SK-N-SH (cell line): ENCODE results near the gene DGKD. TPM values are rescaled to one million over a fixed set of nuclear protein-coding genes. Genes with fewer than 3 reads are reported as not detected.

Experiments
- CTCF ChIA-PET: fragments of 300-600, 350-600 bp; formaldehyde crosslinking; extraction: SDS; loops from one replicate; lab custom pipeline; 2021; lab: Yijun Ruan, JAX
- POLR2A ChIA-PET: fragments of 350-600 bp; sonication (Branson Sonifier 250); formaldehyde crosslinking; extraction: SDS; loops from one replicate; lab custom pipeline; 2020; ENCODE audit warnings: antibody characterized with exemption, inconsistent platforms; lab: Yijun Ruan, JAX
- DNase-seq: peaks from one replicate; pipeline ENCODE4 v3.0.0; 2012
- H2AFZ ChIP-seq: fragments of 200-600 bp; sonication (generic); 2 replicates; pipeline ENCODE4 v1.8.1; 2016; ENCODE audit warnings: antibody characterized with exemption, mild to moderate bottlenecking, low read depth
- H3F3A ChIP-seq: fragments of 200-600 bp; sonication (generic); replicated peaks from 2 replicates; pipeline ENCODE3; 2016; ENCODE audit warnings: antibody characterized with exemption, mild to moderate bottlenecking; ENCODE audit not compliant: insufficient read depth
- H3K27ac ChIP-seq, 2 experiments: fragments of 200-500 bp in 1 of 2; fragments of 200-600 bp in 1 of 2; sonication (Bioruptor generic) in 1 of 2; sonication (generic), shearing (Covaris generic) in 1 of 2; 2 replicates each; pipeline versions ENCODE4 v1.5.1 to v1.6.1; 2014 to 2016; ENCODE audit warnings: low read depth in 2 of 2, inconsistent platforms in 1 of 2, low read length in 1 of 2, mild to moderate bottlenecking in 1 of 2, mixed read lengths in 1 of 2
- H3K27me3 ChIP-seq: fragments of 200-600 bp; sonication (generic), shearing (Covaris generic); 2 replicates; pipeline ENCODE4 v1.6.1; 2016; ENCODE audit warnings: mixed run types; ENCODE audit not compliant: insufficient read depth
- H3K36me3 ChIP-seq, 2 experiments: fragments of 200-500 bp in 1 of 2; fragments of 200-600 bp in 1 of 2; sonication (Bioruptor generic) in 1 of 2; sonication (generic) in 1 of 2; replicated peaks in 1 of 2; 2 replicates each; pipeline versions ENCODE3 to v1.5.1; 2014 to 2016; ENCODE audit warnings: low read length in 1 of 2, mild to moderate bottlenecking in 1 of 2; ENCODE audit not compliant: insufficient read depth in 2 of 2, control insufficient read depth in 1 of 2
- H3K4me1 ChIP-seq, 2 experiments: fragments of 200-500 bp in 1 of 2; fragments of 200-600 bp in 1 of 2; sonication (Bioruptor generic) in 1 of 2; sonication (generic), shearing (Covaris generic) in 1 of 2; 2 replicates each; pipeline versions ENCODE4 v1.5.1 to v1.6.1; 2014 to 2016; ENCODE audit warnings: low read depth in 1 of 2, low read length in 1 of 2, mixed run types in 1 of 2; ENCODE audit not compliant: insufficient read depth in 2 of 2, control insufficient read depth in 1 of 2
- H3K4me2 ChIP-seq: fragments of 200-600 bp; sonication (generic), shearing (Covaris generic); 2 replicates; pipeline ENCODE4 v1.6.1; 2017; ENCODE audit warnings: mixed run types
- H3K4me3 ChIP-seq, 2 experiments: fragments of 200-500 bp in 1 of 2; fragments of 200-600 bp in 1 of 2; sonication (Bioruptor generic) in 1 of 2; sonication (generic), shearing (Covaris generic) in 1 of 2; 2 replicates each; pipeline versions ENCODE4 v1.5.1 to v1.8.1; 2014 to 2016; ENCODE audit warnings: low read depth in 2 of 2, inconsistent platforms in 1 of 2, low read length in 1 of 2, mild to moderate bottlenecking in 1 of 2, mixed read lengths in 1 of 2, moderate library complexity in 1 of 2
- H3K79me2 ChIP-seq: fragments of 200-600 bp; sonication (generic); 2 replicates; pipeline ENCODE4 v1.8.1; 2017; ENCODE audit warnings: mild to moderate bottlenecking; ENCODE audit not compliant: insufficient read depth
- H3K9ac ChIP-seq: fragments of 200-600 bp; sonication (generic); 2 replicates; pipeline ENCODE4 v1.6.1; 2017; ENCODE audit warnings: mixed run types
- H3K9me2 ChIP-seq: fragments of 200-600 bp; sonication (generic); 2 replicates; pipeline ENCODE4 v1.6.1; 2017; ENCODE audit warnings: mixed run types
- H3K9me3 ChIP-seq: fragments of 200-600 bp; sonication (generic); 2 replicates; pipeline ENCODE4 v1.6.1; 2017; ENCODE audit warnings: mixed run types, mild to moderate bottlenecking, moderate library complexity
- H4K20me1 ChIP-seq: fragments of 200-600 bp; sonication (generic); 2 replicates; pipeline ENCODE4 v1.6.1; 2017; ENCODE audit warnings: mild to moderate bottlenecking, mixed run types; ENCODE audit not compliant: insufficient read depth
- EP300 ChIP-seq, 2 experiments: IDR thresholded peaks; 2 replicates each; pipeline versions ENCODE4 v1.4.0 to v1.6.1; 2012; ENCODE audit warnings: borderline replicate concordance in 1 of 2, low read depth in 1 of 2, low read length in 1 of 2
- EZH2phosphoT487 ChIP-seq: fragments of 200-600 bp; sonication (generic); IDR thresholded peaks from 2 replicates; pipeline ENCODE4 v1.6.1; 2017; ENCODE audit warnings: low read depth, mixed run types, mild to moderate bottlenecking, antibody characterized with exemption, moderate library complexity, borderline replicate concordance
- FOSL2 ChIP-seq: IDR thresholded peaks from 2 replicates; pipeline ENCODE4 v1.4.0; 2012; ENCODE audit warnings: low read depth, mild to moderate bottlenecking, moderate library complexity, borderline replicate concordance
- FOXM1 ChIP-seq: IDR thresholded peaks from 2 replicates; pipeline ENCODE4 v1.4.0; 2012; ENCODE audit warnings: low read depth, mild to moderate bottlenecking
- JUND ChIP-seq: IDR thresholded peaks from 2 replicates; pipeline ENCODE4 v1.4.0; 2012
- MEF2A ChIP-seq: IDR thresholded peaks from 2 replicates; pipeline ENCODE4 v1.4.0; 2012; ENCODE audit warnings: low read depth, borderline replicate concordance
- MXI1 ChIP-seq: IDR thresholded peaks from 2 replicates; pipeline ENCODE4 v1.6.1; 2012; ENCODE audit warnings: mild to moderate bottlenecking, low read depth, low read length, improper control_type of control experiment
- NRF1 ChIP-seq: IDR thresholded peaks from 2 replicates; pipeline ENCODE4 v1.6.1; 2012; ENCODE audit warnings: low read depth, mild to moderate bottlenecking, low read length
- RAD21 ChIP-seq: IDR thresholded peaks from 2 replicates; pipeline ENCODE4 v1.6.1; 2012; ENCODE audit warnings: mild to moderate bottlenecking, low read length
- RCOR1 ChIP-seq: fragments of 150-350 bp; IDR thresholded peaks from 2 replicates; pipeline ENCODE4 v1.6.1; 2017; ENCODE audit warnings: antibody characterized with exemption, low read length
- RFX5 ChIP-seq: IDR thresholded peaks from 2 replicates; pipeline ENCODE4 v1.6.1; 2012; ENCODE audit warnings: mild to moderate bottlenecking, improper control_type of control experiment, low read length
- RXRA ChIP-seq: IDR thresholded peaks from 2 replicates; pipeline ENCODE4 v1.4.0; 2012; ENCODE audit warnings: low read depth, mild to moderate bottlenecking, borderline replicate concordance
- SIN3A ChIP-seq: IDR thresholded peaks from 2 replicates; pipeline ENCODE4 v1.6.1; 2012; ENCODE audit warnings: low read depth, mild to moderate bottlenecking, low read length, moderate library complexity, borderline replicate concordance
- SMC3 ChIP-seq: IDR thresholded peaks from 2 replicates; pipeline ENCODE4 v1.6.1; 2012; ENCODE audit warnings: low read depth, low read length, improper control_type of control experiment
- TEAD4 ChIP-seq: IDR thresholded peaks from 2 replicates; pipeline ENCODE4 v1.4.0; 2012; ENCODE audit warnings: mild to moderate bottlenecking, borderline replicate concordance; ENCODE audit not compliant: insufficient read depth
- WGBS: methylation state at CpG from one replicate; pipeline ENCODE4 v1.1.6; 2017; ENCODE audit warnings: low lambda C conversion rate; 5-methylcytosine and 5-hydroxymethylcytosine counted together
- polyA plus RNA-seq, 3 experiments: library from polyadenylated mRNA; depleted of rRNA; stranded (reverse); fragments of >200 nt; gene quantifications; 2 replicates each; pipeline ENCODE4 v1.2.3, GENCODE V29; 2012
- TF ChIP-seq, protein P1 (sequence below): fragments of 200-600 bp; sonication (generic); IDR thresholded peaks from 2 replicates; pipeline ENCODE4 v1.6.1; 2017; ENCODE audit warnings: antibody characterized with exemption, mild to moderate bottlenecking, moderate library complexity
- TF ChIP-seq, protein P2 (sequence below): IDR thresholded peaks from 2 replicates; pipeline ENCODE4 v1.4.0; 2012; ENCODE audit warnings: low read depth, borderline replicate concordance
- TF ChIP-seq, protein P3 (sequence below): IDR thresholded peaks from 2 replicates; pipeline ENCODE4 v1.6.1; 2012; ENCODE audit warnings: mild to moderate bottlenecking, low read depth, low read length, moderate library complexity

Gene DGKD
- polyA plus RNA-seq, 1 of the 3 experiments (the other 2 are of a cell fraction), result 21.7 TPM

DNA sequence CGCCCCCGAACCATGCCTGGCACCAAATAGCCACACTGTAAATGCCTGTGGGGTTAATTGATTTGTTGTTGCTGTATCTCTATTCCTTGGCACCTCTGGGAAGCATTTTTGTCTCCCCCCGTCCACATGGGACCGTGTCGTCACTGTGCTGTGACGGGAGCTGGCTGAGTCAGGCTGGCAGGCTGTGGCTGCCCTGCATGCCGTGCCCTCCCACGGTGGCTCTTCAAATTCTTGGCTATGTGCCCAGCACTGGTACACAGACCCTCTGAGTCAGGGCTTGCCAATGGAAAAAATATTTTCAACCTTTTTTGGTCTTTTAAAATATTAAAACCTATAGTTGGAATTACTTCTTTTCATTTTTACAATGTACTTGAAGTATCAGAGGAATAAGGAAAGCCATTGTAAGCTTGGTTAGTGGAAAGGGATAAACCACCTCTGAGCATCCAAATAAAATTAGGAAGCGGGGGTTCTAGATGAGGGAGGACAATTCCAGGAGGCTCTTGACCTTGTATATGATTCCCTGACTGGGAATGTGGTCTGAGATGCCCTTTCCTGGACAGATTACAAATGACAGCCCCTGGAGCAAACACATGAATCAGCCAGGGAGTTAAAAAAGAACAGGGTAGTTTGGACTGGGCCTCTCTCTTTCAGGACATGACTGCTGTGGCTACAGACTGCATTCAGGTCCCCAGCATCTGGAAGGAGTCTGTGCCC, 59.4 kb downstream of the DGKD start (continued):
- TF ChIP-seq, protein P1, sequence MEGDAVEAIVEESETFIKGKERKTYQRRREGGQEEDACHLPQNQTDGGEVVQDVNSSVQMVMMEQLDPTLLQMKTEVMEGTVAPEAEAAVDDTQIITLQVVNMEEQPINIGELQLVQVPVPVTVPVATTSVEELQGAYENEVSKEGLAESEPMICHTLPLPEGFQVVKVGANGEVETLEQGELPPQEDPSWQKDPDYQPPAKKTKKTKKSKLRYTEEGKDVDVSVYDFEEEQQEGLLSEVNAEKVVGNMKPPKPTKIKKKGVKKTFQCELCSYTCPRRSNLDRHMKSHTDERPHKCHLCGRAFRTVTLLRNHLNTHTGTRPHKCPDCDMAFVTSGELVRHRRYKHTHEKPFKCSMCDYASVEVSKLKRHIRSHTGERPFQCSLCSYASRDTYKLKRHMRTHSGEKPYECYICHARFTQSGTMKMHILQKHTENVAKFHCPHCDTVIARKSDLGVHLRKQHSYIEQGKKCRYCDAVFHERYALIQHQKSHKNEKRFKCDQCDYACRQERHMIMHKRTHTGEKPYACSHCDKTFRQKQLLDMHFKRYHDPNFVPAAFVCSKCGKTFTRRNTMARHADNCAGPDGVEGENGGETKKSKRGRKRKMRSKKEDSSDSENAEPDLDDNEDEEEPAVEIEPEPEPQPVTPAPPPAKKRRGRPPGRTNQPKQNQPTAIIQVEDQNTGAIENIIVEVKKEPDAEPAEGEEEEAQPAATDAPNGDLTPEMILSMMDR, result no peak
- TF ChIP-seq NRF1 (no peak), RFX5 (no peak), JUND (peak; percentile 65), RAD21 (no peak)
- TF ChIP-seq, all 33 proteins: peak for 12

GRCh38 chr2:233414273-233414654, 60.0 kb downstream of the DGKD start:
- Histone ChIP-seq H3K79me2 (peaks cover 41% of the 10 kb centered on the region; the same call in 1 of the 2 replicates), H3K4me3 (peak overlapping the region in 1 of 2 experiments; percentile 36; a peak in 1 of 4 replicates), H3K9ac (peak overlapping the region; percentile 69), H3K27ac (peak overlapping the region; percentile 78 to 97), H3K36me3 (peaks cover 4 to 12% of the 10 kb centered on the region in 2 experiments), H3K4me2 (peak overlapping the region; percentile 70), H3F3A (peaks cover 41% of the 10 kb centered on the region), H4K20me1 (no peaks in the 10 kb centered on the region), H2AFZ (no peak overlapping the region), H3K9me3 (no peaks in the 10 kb centered on the region), H3K27me3 (no peaks in the 10 kb centered on the region), H3K4me1 (peaks cover 29 to 33% of the 10 kb centered on the region in 2 experiments), H3K9me2 (no peaks in the 10 kb centered on the region)
- TF ChIP-seq SIN3A (no peak), FOSL2 (0 out of 2 replicates have a peak, but pooled peaks have one; percentile 22), RAD21 (0 out of 2 replicates have a peak, but pooled peaks have one; percentile 12), JUND (0 out of 2 replicates have a peak, but pooled peaks have one; percentile 18), MEF2A (no peak), RXRA (no peak), EZH2phosphoT487 (no peak), MXI1 (peak; percentile 21; the same call in 1 of the 2 replicates), TEAD4 (no peak), FOXM1 (no peak), EP300 (IDR thresholded peaks at IDR 0.05; ENCODE audit: borderline replicate concordance in 1 of 2, low read depth in 1 of 2, low read length in 1 of 2) (no peak), SMC3 (no peak), RCOR1 (no peak)
- TF ChIP-seq, protein P2, sequence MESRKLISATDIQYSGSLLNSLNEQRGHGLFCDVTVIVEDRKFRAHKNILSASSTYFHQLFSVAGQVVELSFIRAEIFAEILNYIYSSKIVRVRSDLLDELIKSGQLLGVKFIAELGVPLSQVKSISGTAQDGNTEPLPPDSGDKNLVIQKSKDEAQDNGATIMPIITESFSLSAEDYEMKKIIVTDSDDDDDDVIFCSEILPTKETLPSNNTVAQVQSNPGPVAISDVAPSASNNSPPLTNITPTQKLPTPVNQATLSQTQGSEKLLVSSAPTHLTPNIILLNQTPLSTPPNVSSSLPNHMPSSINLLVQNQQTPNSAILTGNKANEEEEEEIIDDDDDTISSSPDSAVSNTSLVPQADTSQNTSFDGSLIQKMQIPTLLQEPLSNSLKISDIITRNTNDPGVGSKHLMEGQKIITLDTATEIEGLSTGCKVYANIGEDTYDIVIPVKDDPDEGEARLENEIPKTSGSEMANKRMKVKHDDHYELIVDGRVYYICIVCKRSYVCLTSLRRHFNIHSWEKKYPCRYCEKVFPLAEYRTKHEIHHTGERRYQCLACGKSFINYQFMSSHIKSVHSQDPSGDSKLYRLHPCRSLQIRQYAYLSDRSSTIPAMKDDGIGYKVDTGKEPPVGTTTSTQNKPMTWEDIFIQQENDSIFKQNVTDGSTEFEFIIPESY, result no peak
- TF ChIP-seq, protein P3, sequence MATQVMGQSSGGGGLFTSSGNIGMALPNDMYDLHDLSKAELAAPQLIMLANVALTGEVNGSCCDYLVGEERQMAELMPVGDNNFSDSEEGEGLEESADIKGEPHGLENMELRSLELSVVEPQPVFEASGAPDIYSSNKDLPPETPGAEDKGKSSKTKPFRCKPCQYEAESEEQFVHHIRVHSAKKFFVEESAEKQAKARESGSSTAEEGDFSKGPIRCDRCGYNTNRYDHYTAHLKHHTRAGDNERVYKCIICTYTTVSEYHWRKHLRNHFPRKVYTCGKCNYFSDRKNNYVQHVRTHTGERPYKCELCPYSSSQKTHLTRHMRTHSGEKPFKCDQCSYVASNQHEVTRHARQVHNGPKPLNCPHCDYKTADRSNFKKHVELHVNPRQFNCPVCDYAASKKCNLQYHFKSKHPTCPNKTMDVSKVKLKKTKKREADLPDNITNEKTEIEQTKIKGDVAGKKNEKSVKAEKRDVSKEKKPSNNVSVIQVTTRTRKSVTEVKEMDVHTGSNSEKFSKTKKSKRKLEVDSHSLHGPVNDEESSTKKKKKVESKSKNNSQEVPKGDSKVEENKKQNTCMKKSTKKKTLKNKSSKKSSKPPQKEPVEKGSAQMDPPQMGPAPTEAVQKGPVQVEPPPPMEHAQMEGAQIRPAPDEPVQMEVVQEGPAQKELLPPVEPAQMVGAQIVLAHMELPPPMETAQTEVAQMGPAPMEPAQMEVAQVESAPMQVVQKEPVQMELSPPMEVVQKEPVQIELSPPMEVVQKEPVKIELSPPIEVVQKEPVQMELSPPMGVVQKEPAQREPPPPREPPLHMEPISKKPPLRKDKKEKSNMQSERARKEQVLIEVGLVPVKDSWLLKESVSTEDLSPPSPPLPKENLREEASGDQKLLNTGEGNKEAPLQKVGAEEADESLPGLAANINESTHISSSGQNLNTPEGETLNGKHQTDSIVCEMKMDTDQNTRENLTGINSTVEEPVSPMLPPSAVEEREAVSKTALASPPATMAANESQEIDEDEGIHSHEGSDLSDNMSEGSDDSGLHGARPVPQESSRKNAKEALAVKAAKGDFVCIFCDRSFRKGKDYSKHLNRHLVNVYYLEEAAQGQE, result no peak
- TF ChIP-seq, protein P1, result 0 out of 2 replicates have a peak, but pooled peaks have one; percentile 16
- DNase-seq, result no peak
- 18% methylated on average over 4 of the region's 4 CpGs for WGBS
- POLR2A ChIA-PET, result no interaction called here
- CTCF ChIA-PET, result interaction anchor here (0.9 to 2.2 kb wide), 5 partner anchors 12 to 561 kb away, joined by 3 to 9 read pairs (median 3); no protein-coding TSS in a partner anchor
